ENCODE measurements around the gene ARHGEF18.

The ARHGEF18 gene

DNA sequence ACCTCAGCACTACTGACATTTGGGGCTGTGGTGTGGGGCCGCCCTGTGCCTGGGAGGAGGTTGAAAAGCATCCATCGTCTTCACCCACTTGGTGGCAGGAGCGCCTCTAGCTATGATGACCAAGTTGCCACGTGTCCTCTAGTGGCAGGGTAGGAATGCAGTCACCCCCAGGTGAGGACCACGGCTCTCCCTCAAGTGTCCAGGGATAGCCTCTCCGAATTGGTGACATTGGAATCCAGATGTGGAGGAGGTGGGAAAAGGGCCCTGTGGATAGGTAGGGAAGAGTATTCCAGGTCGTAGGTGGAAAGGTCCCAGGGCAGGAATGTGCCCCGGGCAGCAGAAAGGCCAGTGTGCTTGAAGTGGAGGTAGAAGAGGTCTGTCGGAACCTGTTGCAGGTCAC, 37.6 kb downstream of the ARHGEF18 start:
- no peak for DNase-seq

DNA sequence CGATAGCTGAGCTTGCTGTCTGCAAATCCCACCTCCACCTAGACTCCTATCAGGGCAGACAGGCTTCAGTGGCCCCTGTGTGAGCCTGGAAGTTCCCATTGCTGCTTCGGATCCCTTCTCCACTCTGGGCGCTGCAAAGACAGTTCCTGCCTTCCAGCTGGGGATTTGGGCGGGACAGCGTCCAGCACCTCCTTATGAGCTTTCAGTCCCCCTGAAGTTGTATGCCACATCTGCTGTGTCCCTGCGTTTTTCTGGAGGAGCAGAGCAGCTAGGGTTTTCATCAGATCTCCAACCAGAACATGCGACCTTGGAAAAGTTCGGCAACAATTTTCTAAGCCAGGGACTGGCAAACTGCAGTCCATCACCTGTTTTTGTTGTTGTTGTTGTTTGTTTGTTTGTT, 38.0 kb downstream of the ARHGEF18 start:
- DNase-seq: no peak

- DNase-seq: no peak
These were observed 42.5 kb downstream of the ARHGEF18 start for GRCh38 chr19:7391218-7391670.

GRCh38 chr19:7393459-7393858, 44.7 kb downstream of the ARHGEF18 start:
- DNase-seq: no peak

GRCh38 chr19:7393939-7394730, 45.4 kb downstream of the ARHGEF18 start:
- no peak for DNase-seq

GRCh38 chr19:7394731-7395359, 46.1 kb downstream of the ARHGEF18 start:
- DNase-seq: no peak

DNA sequence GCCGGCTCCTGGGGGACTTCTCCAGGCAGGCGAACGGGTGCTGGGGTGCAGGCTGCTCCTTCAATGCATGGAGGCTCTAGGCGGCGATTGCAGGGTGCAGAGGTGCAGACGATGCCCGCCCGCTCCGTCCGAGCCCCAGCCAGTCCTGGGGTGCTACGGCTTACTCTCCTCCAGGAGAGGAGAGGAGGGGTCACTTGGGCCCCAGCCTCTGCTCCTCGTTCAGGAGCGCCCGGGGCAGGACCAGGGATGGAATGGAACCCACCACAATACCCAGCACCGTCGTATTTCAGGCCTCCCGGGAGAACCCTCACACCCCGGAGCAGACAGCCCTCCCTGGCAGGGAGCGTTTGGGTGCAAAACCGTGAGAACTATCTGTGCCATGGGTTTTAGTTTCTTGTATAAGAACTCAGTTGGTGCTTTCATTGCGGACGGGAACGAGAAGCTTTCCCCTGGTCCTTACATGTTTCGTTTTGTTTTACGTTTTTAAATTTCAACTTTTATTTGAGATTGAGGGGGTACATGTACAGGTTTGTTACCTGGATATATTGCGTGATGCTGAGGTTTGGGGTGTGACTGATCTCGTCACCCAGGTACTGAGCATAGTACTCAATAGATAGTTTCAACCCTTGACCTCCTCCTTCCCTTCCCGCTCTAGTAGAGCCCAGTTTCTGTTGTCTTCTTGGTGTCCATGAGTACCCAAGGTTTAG, 46.8 kb downstream of the ARHGEF18 start:
- DNase-seq: no peak

- no peak for DNase-seq
These were observed 49.0 kb downstream of the ARHGEF18 start for GRCh38 chr19:7397687-7398086.
